ENCODE results near the gene SHH.

GRCh38 chr7:155847821-155848435, 35.7 kb upstream of the SHH start:
- TF ChIP-seq CTCF (IDR thresholded peaks at IDR 0.05; ENCODE audit: low read length), result no peak
- no peak for TF ChIP-seq EZH2 (optimal IDR thresholded peaks at IDR 0.05; ENCODE audit: low read depth, low read length)

Measured in MM.1S (cell line).